ENCODE measurements around the gene C12orf56.

GRCh38 chr12:64385019-64385418 lies 5.5 kb downstream of the C12orf56 start:
- no peak for TF ChIP-seq EZH2phosphoT487 (IDR thresholded peaks at IDR 0.05; ENCODE audit: borderline replicate concordance, low read length)
- TF ChIP-seq CTCF (conservative IDR thresholded peaks at IDR 0.05; ENCODE audit: low read depth, low read length) = no peak
- TF ChIP-seq EZH2 (IDR thresholded peaks at IDR 0.05; ENCODE audit: low read length, unreplicated experiment) = no peak

All from PC-3 (cell line).